ENCODE measurements around the gene JDP2. TPM values are rescaled to one million over a fixed set of nuclear protein-coding genes. Genes with fewer than 3 reads are reported as not detected.

JDP2 gene
- total RNA-seq, 2 donors from 2014 or later, result 16.8 to 17.9 TPM

DNA sequence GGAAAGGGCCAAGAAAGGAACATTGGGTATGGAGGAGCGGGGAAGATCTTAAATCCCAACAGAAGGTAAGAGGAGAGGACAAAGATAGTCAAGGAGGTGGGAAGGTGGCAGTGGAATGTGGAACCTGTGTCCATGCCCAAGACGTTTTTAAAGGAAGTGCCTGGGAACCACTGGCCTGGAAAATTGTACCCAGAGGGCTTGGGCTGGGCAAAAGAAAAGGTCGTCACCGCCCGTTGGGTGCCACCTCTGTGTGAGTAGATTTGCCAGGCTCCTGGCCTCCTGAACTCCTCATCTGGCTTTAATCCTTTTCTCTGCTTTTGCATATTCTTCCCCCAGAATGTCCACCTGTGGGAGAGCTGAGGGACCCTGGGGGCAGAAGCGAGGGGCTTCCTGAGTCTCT, 32.6 kb downstream of the JDP2 start:
- peak overlapping the region; percentile 87 to 97 (median 92) for H3K27ac ChIP-seq
- no peak overlapping the region for H3K4me3 ChIP-seq
- ATAC-seq, result no peak
- peaks cover 60% of the 10 kb centered on the region for H3K4me1 ChIP-seq
- TF ChIP-seq POLR2A (IDR thresholded peaks at IDR 0.05) (no peak), CTCF (IDR thresholded peaks at IDR 0.05) (no peak)
- DNase-seq, result no peak
- no peaks in the 10 kb centered on the region for H3K9me3 ChIP-seq
- intact Hi-C loops (cut with DNase I), result no loop called here
- 79 to 86% methylated on average over 6 of the region's 6 CpGs for WGBS, 2 donors
- H3K27me3 ChIP-seq, result no peaks in the 10 kb centered on the region
- H3K36me3 ChIP-seq (replicated peaks in 1 of 2; ENCODE audit: insufficient read depth in 1 of 2, low read depth in 2 of 2), result no peaks in the 10 kb centered on the region

DNA sequence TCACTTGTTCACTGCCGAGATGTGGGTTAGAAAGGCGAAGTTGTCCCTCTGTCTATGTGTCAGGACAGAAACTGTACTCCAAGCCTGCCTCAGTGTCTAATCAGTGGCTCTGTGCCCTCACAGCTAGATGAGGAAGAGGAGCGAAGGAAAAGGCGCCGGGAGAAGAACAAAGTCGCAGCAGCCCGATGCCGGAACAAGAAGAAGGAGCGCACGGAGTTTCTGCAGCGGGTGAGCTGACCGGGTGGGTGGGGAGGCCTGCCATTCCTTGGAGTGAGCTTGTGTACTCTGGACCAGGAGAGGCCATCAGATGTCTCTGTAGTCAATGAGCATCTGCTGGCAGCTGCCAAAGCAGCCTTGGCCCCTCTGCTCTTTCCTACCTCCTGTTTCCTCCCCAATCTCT, 33.5 kb downstream of the JDP2 start:
- no peak overlapping the region for H3K4me3 ChIP-seq
- intact Hi-C loops (cut with DNase I), result no loop called here
- WGBS, 2 donors, result 94 to 97% methylated on average over 12 of the region's 12 CpGs
- H3K4me1 ChIP-seq, result peaks cover 51% of the 10 kb centered on the region
- H3K9me3 ChIP-seq, result no peaks in the 10 kb centered on the region
- TF ChIP-seq CTCF (IDR thresholded peaks at IDR 0.05) (no peak), POLR2A (IDR thresholded peaks at IDR 0.05) (no peak)
- no peaks in the 10 kb centered on the region for H3K36me3 ChIP-seq (replicated peaks in 1 of 2; ENCODE audit: insufficient read depth in 1 of 2, low read depth in 2 of 2)
- no peak for ATAC-seq
- no peak for DNase-seq
- no peaks in the 10 kb centered on the region for H3K27me3 ChIP-seq
- H3K27ac ChIP-seq, result no peak overlapping the region

DNA sequence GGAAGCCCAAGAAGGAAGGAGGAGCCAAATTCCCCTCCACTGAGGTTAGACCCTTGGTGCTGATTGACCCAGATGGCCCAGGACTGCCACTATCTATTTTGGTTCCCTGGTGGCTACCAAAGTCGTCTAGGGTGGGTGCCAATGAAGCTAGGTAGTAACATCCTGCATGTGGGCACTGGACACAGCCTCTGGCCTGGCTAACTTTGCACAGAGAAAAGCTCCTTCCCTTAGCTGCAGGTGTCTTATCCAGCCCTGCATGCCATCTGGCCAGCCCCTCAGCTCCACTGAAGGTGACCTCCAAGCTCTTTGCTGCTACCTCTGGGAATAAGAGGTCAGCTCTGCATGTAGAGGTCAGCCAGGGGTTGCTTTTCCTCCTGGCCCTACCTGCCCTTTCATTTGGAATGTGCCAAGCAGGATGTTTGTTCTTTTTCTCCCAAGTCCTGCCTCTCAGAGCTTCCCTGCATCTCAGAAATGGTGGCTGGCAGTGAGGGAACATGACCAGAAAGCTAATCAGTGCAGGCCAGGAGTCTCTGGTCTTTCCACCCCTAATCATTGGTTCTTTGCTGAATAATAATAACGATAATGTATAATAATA, 34.0 kb downstream of the JDP2 start:
- peaks cover 46% of the 10 kb centered on the region for H3K4me1 ChIP-seq
- H3K27ac ChIP-seq, result no peak overlapping the region
- intact Hi-C loops (cut with DNase I), result no loop called here
- TF ChIP-seq CTCF (IDR thresholded peaks at IDR 0.05) (no peak), POLR2A (IDR thresholded peaks at IDR 0.05) (no peak)
- WGBS, 2 donors, result 57 to 78% methylated on average over 2 of the region's 2 CpGs
- H3K9me3 ChIP-seq, result no peaks in the 10 kb centered on the region
- DNase-seq (no peak), ATAC-seq (no peak)
- H3K4me3 ChIP-seq, result no peak overlapping the region
- H3K36me3 ChIP-seq (replicated peaks in 1 of 2; ENCODE audit: insufficient read depth in 1 of 2, low read depth in 2 of 2), result no peaks in the 10 kb centered on the region
- H3K27me3 ChIP-seq, result no peaks in the 10 kb centered on the region

DNA sequence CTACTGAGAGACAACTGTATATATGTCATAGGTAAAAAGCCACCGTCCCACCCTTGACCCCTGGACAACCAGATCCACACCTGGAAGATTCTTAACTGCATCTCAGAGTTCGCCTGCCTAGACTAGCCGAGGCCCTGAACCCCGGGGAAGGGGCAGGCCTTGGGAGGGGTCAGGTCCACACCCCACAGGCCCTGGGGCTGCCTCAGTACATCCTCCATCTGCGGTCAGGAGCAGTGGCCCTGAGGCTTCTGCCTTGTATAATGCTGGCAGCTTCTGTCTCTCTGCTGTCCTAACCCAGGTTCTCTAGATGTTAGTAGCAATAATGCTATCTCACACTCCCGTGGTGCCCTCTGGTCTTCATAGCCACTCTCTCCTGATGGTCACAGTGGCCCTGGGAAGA, 36.8 kb downstream of the JDP2 start:
- no peaks in the 10 kb centered on the region for H3K9me3 ChIP-seq
- H3K27me3 ChIP-seq, result no peaks in the 10 kb centered on the region
- TF ChIP-seq CTCF (IDR thresholded peaks at IDR 0.05) (no peak), POLR2A (IDR thresholded peaks at IDR 0.05) (no peak)
- intact Hi-C loops (cut with DNase I), result no loop called here
- H3K36me3 ChIP-seq (replicated peaks in 1 of 2; ENCODE audit: insufficient read depth in 1 of 2, low read depth in 2 of 2), result no peaks in the 10 kb centered on the region
- DNase-seq (peak in 1 of 4 donors; percentile 7), ATAC-seq (no peak)
- 78 to 83% methylated on average over 6 of the region's 6 CpGs for WGBS, 2 donors
- H3K27ac ChIP-seq, result no peak overlapping the region
- no peak overlapping the region for H3K4me3 ChIP-seq
- peaks cover 42% of the 10 kb centered on the region for H3K4me1 ChIP-seq

DNA sequence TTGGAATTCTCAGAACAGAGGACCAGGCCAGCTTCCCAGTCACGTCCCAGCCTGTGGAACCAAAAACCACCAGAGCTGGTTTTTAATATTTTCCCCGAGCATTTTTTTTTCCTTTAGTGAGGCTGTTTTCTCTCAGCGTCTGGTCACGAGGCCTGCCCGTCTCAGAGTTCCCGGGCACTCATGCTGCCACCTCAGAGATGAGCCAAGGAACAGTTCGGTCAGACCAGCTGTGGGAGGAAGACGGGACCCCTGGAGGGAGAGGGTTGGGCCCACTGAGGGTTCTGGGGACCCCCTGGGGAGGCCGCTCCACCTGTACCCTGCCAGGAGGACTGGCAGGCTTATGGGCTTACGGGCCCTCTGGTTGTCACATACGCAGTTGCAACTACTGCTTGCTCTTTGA, 39.9 kb downstream of the JDP2 start:
- WGBS, 2 donors, result 92% methylated on average over 10 of the region's 11 CpGs
- no peak overlapping the region for H3K27ac ChIP-seq

More for the DNA sequence above, 39.9 kb downstream of the JDP2 start:
- intact Hi-C loops (cut with DNase I), result no loop called here
- peak in 1 of 4 donors; percentile 9 for DNase-seq
- peaks cover 0 to 2% of the 10 kb centered on the region in 2 donors for H3K36me3 ChIP-seq (replicated peaks in 1 of 2; ENCODE audit: insufficient read depth in 1 of 2, low read depth in 2 of 2)
- H3K4me1 ChIP-seq, result peaks cover 37% of the 10 kb centered on the region
- H3K27me3 ChIP-seq, result no peaks in the 10 kb centered on the region
- no peak for ATAC-seq
- no peaks in the 10 kb centered on the region for H3K9me3 ChIP-seq
- no peak overlapping the region for H3K4me3 ChIP-seq
- no peak for TF ChIP-seq POLR2A (IDR thresholded peaks at IDR 0.05)
- TF ChIP-seq CTCF (IDR thresholded peaks at IDR 0.05), result no peak

Data from body of pancreas (tissue), 4 donors.